ENCODE results near the gene KCNJ4.
A peak's percentile ranks its signal among the peaks of the same experiment; 100 is the strongest.

The KCNJ4 gene

DNA sequence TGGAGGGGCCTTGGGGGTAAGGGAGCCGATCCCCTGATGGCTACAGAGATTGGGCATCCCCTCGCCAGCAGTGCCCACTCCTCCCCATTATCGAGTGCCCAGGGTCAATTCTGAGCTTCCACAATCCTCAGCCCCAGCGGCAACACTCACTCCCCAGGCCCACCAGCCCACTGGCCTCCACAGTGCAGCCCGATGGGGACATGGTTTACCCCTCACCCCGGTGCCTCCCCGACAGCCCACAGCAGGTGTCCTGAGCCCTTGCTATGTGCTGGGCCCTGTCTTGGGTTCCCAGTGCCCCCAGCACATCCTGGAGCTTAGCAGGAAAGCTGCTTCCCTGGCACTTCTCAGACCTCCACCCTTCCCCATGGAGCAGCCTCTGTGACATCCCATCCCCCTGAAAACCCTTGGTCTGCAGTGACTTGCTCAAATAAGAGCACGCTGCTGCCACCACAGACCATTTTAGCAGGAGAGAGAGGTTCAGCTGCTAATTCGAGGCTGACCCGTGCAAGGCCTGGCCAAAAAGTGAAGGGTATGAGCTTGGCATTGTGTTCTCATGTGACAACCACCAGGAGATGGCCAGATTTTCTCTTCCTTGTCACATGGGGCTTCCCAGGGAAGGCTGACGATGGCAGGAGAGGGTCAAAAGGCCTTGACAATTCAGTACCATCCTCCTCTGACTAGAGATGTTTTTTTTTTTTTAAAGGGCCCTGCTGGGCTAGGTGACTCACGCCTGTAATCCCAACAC is 23.6 kb downstream of the KCNJ4 start:
- H3K4me3 ChIP-seq (replicated peaks; ENCODE audit: low read depth, low read length), result no peak overlapping the region
- DNase-seq (ENCODE audit: low read depth), result no peak
- no peak for TF ChIP-seq CTCF (IDR thresholded peaks at IDR 0.05; ENCODE audit: low read length, missing control alignments)

DNA sequence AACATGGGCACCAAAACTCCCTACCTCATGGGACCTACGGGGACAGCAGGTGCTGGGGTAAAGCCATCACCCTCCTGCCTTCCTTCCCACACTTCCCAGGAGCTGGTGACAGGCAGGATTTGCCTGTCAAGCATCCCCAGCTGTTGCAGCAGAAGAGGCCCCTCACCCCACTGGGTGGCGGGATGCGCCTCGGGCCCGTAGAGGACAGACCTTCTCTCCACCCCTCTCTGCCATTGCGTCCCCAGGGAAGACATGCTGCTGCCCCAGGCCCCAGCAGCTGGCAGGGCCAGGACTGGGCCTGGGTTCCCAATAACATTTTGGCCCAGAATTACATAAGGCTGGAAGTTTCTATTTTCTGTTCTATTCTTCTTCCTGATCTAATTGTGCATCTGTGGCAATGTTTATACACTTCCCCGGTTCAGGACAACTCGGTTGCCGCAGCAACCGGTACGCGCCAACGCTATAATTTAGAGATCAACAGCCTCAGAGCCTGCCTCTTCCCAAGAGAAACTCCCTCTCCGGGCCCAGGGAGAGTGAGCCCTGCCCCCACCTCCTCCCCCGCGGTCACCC is 25.4 kb downstream of the KCNJ4 start:
- peak; percentile 14 for DNase-seq (ENCODE audit: low read depth)
- no peak for TF ChIP-seq CTCF (IDR thresholded peaks at IDR 0.05; ENCODE audit: low read length, missing control alignments)
- no peak overlapping the region for H3K4me3 ChIP-seq (replicated peaks; ENCODE audit: low read depth, low read length)

DNA sequence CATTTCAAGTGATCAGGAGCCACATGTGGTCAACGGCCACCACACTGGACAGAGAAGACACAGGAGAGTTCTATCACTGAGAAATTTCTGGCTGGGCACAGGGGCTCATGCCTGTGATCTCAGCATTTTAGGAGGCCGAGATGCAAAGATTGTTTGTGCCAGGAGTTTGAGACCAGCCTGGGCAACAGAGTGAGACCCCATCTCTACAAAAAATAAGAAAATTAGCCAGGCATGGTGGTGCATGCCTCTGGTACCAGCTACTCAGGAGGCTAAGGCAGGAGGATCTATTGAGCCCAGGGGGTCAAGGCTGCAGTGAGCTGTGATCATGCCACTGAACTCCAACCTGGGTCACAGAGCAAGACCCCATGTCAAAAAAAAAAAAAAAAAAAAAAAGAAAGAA is 26.3 kb downstream of the KCNJ4 start:
- no peak for DNase-seq (ENCODE audit: low read depth)
- TF ChIP-seq CTCF (IDR thresholded peaks at IDR 0.05; ENCODE audit: low read length, missing control alignments), result no peak
- no peak overlapping the region for H3K4me3 ChIP-seq (replicated peaks; ENCODE audit: low read depth, low read length)

- no peak overlapping the region for H3K4me3 ChIP-seq (replicated peaks; ENCODE audit: low read depth, low read length)
- DNase-seq (ENCODE audit: low read depth), result no peak
- TF ChIP-seq CTCF (IDR thresholded peaks at IDR 0.05; ENCODE audit: low read length, missing control alignments), result no peak
These were observed 27.1 kb downstream of the KCNJ4 start for GRCh38 chr22:38427940-38428339.

GRCh38 chr22:38427465-38427864 is 27.5 kb downstream of the KCNJ4 start:
- no peak overlapping the region for H3K4me3 ChIP-seq (replicated peaks; ENCODE audit: low read depth, low read length)
- TF ChIP-seq CTCF (IDR thresholded peaks at IDR 0.05; ENCODE audit: low read length, missing control alignments), result no peak
- DNase-seq (ENCODE audit: low read depth), result no peak

GRCh38 chr22:38426628-38427027 is 28.4 kb downstream of the KCNJ4 start:
- DNase-seq (ENCODE audit: low read depth), result no peak
- H3K4me3 ChIP-seq (replicated peaks; ENCODE audit: low read depth, low read length), result no peak overlapping the region
- no peak for TF ChIP-seq CTCF (IDR thresholded peaks at IDR 0.05; ENCODE audit: low read length, missing control alignments)

Data from fibroblast of pulmonary artery (primary cell).